A549 (cell line): ENCODE data around the gene XRCC5.

Experiments used
- CTCF ChIP-seq: fragments of >200 bp; sonication (Bioruptor Twin); formaldehyde crosslinking; IDR thresholded peaks from 3 replicates; pipeline ENCODE4 v1.5.1; 2016
- EP300 ChIP-seq, 2 experiments: fragments of >200 bp; sonication (Bioruptor Twin); formaldehyde crosslinking; IDR thresholded peaks; 2 replicates in 1 of 2; 3 replicates in 1 of 2; pipeline ENCODE4 v1.6.1; 2016 to 2017
- HMGXB4 ChIP-seq: fragments of 250-450 bp; sonication (Bioruptor Pico); IDR thresholded peaks from 2 replicates; pipeline ENCODE4 v1.5.0; 2021; ENCODE audit warnings: mild to moderate bottlenecking, moderate library complexity, borderline replicate concordance
- HOXB13 ChIP-seq: fragments of 250-450 bp; sonication (Bioruptor Pico); IDR thresholded peaks from 2 replicates; pipeline ENCODE4 v1.5.0; 2020; ENCODE audit warnings: low read depth, mild to moderate bottlenecking, moderate library complexity
- MAX ChIP-seq: IDR thresholded peaks from 2 replicates; pipeline ENCODE4 v1.6.1; 2012
- MYC ChIP-seq: IDR thresholded peaks from 2 replicates; pipeline ENCODE4 v1.6.1; 2012; ENCODE audit warnings: mild to moderate bottlenecking, inconsistent platforms, low read length, improper control_type of control experiment, borderline replicate concordance
- PBX3 ChIP-seq: IDR thresholded peaks from 2 replicates; pipeline ENCODE4 v1.6.1; 2012
- RAD21 ChIP-seq, 2 experiments: fragments of >200 bp in 1 of 2; sonication (Bioruptor Twin) in 1 of 2; formaldehyde crosslinking in 1 of 2; IDR thresholded peaks in 1 of 2; conservative IDR thresholded peaks in 1 of 2; 2 replicates in 1 of 2; 3 replicates in 1 of 2; pipeline ENCODE4 v1.6.1; 2012 to 2018; ENCODE audit warnings: inconsistent platforms in 1 of 2
- ZSCAN20 ChIP-seq: fragments of 250-450 bp; sonication (Bioruptor Pico); IDR thresholded peaks from 2 replicates; pipeline ENCODE4 v1.8.0; 2022; ENCODE audit warnings: mild to moderate bottlenecking, moderate library complexity

GRCh38 chr2:216181953-216182461 lies 72.9 kb downstream of the XRCC5 start:
- TF ChIP-seq ZSCAN20 (no peak), EP300 (IDR thresholded peaks at IDR 0.05) (no peak), CTCF (no peak), PBX3 (no peak), HMGXB4 (no peak), HOXB13 (CRISPR knock-in tag) (no peak), MYC (no peak), MAX (no peak), RAD21 (conservative IDR thresholded peaks at IDR 0.05 in 1 of 2, IDR thresholded peaks at IDR 0.05 in 1 of 2) (no peak)
